Measurements from ENCODE around the gene WDR86.

The WDR86 gene

GRCh38 chr7:151410405-151411390 is 860 bp upstream of the WDR86 start:
- peak overlapping the region in 6 of 21 experiments; percentile 42 to 83 (median 73) for H3K27ac ChIP-seq
- H3K4me3 ChIP-seq, result peak overlapping the region in 6 of 7 experiments; percentile 6 to 39 (median 26)

GRCh38 chr7:151408839-151409666 is 785 bp downstream of the WDR86 start:
- Histone ChIP-seq H3K4me3 (peak overlapping the region; percentile 0 to 39 (median 22)), H3K27ac (peak overlapping the region in 15 of 21 experiments; percentile 5 to 83 (median 54))

- Histone ChIP-seq H3K4me3 (no peak overlapping the region), H3K27ac (peak overlapping the region in 3 of 21 experiments; percentile 29 to 83 (median 72))
Observed at GRCh38 chr7:151408498-151408838, 1.4 kb downstream of the WDR86 start.

GRCh38 chr7:151406886-151407583 is 2.8 kb downstream of the WDR86 start:
- no peak overlapping the region for H3K27ac ChIP-seq
- no peak overlapping the region for H3K4me3 ChIP-seq

GRCh38 chr7:151406051-151406875 is 3.6 kb downstream of the WDR86 start:
- no peak overlapping the region for H3K27ac ChIP-seq
- H3K4me3 ChIP-seq, result no peak overlapping the region

GRCh38 chr7:151405588-151405987 is 4.2 kb downstream of the WDR86 start:
- no peak overlapping the region for H3K4me3 ChIP-seq
- H3K27ac ChIP-seq, result no peak overlapping the region

DNA sequence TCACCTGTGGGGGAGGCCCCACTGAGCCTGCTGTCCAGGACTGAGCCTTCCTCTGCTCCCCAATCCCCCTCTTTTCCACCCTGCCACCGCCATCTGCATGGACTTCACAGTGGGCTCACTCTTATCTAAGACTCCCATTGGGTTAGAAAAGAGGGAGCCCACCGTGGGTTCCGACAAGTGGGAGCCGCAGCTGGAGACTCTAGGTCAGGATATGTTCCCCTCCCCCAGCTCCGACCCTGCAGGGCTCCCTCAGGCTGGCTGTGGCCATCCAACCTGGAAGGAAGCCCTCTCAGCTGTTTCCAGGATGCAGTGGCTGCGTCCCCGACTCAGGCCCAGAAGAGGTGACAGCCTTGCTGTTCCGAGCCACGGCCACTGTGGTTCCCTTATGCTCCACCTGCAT is 4.8 kb downstream of the WDR86 start:
- H3K27ac ChIP-seq, result no peak overlapping the region
- no peak overlapping the region for H3K4me3 ChIP-seq

- no peak overlapping the region for H3K27ac ChIP-seq
- H3K4me3 ChIP-seq, result no peak overlapping the region
Observed at GRCh38 chr7:151404216-151405011, 5.4 kb downstream of the WDR86 start.

- H3K4me3 ChIP-seq, result no peak overlapping the region
- H3K27ac ChIP-seq, result no peak overlapping the region
Observed at GRCh38 chr7:151403764-151404163, 6.1 kb downstream of the WDR86 start.

- no peak overlapping the region for H3K4me3 ChIP-seq
- no peak overlapping the region for H3K27ac ChIP-seq
Observed at GRCh38 chr7:151402029-151402835, 7.6 kb downstream of the WDR86 start.

- Histone ChIP-seq H3K27ac (no peak overlapping the region), H3K4me3 (no peak overlapping the region)
Observed at GRCh38 chr7:151400626-151401315, 9.1 kb downstream of the WDR86 start.

- H3K27ac ChIP-seq, result no peak overlapping the region
Observed at GRCh38 chr7:151399906-151400305, 9.9 kb downstream of the WDR86 start.

GRCh38 chr7:151399305-151399601 is 10.6 kb downstream of the WDR86 start:
- Histone ChIP-seq H3K4me3 (no peak overlapping the region), H3K27ac (no peak overlapping the region)

More at GRCh38 chr7:151399906-151400305, 9.9 kb downstream of the WDR86 start:
- no peak overlapping the region for H3K4me3 ChIP-seq

DNA sequence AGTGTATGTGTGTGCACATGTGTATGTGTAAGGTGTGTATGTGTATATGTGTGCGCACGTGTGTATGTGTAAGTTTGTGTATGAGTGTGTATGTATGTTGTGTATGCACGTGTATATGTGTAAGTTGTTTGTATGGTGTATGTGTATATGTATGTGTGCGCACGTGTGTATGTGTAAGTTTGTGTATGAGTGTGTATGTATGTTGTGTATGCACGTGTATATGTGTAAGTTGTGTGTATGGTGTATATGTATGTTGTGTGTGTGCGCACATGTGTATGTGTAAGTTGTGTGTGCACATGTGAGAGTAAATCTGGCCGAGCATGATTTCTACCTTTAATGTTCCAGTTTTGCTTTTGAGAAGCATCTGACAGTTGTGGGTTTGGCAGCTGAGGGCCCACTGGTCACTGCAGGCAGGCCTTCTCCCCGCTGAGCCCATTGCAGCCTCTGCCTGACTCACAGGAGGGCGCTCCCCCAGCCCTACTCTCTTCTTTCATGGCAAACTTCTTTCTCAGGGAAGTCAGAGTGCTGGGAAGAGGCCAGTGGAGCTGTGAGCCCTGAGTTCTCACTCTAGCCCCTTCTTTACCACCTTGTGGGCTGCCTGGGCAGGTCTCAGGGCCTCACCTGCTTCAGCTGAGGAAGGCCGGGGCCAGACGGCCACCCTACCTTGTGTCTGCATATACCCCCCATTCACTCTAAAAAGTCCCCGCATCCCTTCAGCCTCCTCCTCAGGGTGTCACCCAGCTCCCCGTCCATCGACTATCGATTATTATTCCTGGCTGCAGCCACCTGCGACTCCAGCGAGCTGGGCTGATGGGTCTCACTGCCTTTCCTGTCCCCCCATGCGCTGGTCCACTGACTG is 11.2 kb downstream of the WDR86 start:
- H3K4me3 ChIP-seq, result no peak overlapping the region

DNA sequence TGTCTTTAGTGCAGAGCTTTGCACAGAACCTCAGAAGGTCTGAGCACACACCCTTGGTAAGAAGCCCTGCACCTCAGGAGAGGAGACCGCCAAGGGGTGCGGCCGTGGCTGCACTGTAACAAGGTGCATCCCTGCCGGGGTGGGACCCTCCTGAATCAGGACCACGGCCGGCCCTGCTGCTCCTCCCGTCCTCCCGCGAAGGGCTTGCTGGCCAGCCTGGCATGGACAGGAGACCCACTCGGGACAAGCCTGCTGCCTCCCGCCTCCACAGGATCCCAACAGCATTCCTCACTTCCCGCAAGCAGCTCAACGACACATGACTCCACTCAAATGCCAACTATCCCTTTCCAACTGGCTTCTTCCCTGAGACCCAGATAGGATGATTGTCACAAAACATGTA is 12.8 kb downstream of the WDR86 start:
- Histone ChIP-seq H3K4me3 (no peak overlapping the region), H3K27ac (no peak overlapping the region)

More for the DNA sequence above, 11.2 kb downstream of the WDR86 start:
- no peak overlapping the region for H3K27ac ChIP-seq

DNA sequence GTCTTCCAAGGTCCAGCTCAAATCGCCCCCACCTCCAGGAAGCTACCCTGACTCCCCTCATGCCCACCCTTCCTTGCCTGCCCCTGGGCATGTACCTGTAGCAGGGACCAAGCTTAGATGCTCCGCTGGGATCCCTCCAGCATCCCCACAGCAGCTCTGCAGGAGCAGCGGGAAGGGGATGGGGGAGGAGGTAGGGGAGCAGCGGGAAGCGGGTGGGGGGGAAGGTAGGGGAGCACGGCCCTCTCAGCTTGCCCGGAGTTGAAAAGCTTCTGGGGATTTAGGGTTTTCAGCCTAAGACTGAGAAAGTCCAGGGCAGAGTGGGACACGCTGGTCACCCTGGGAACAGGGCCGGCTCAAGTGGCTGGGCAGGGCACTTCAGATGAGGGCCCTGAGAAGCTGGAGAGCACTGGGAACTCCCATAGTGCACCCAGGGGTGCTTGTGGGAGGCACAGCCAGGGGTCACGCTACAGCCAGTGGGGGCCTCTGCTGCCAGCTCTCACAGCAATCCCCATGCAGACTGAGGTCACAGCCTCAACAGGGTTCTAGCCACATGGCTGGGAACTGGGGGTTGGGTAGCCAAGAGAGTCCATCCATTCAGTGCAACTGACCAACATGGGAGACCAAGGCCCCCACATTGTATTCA is 13.4 kb downstream of the WDR86 start:
- H3K27ac ChIP-seq, result no peak overlapping the region
- H3K4me3 ChIP-seq, result no peak overlapping the region
